GM19023 (cell line): ENCODE results near the gene PLEKHB2.
"Not testable (repeated sequence)": the region's sequence is repeated elsewhere in the genome, so short reads cannot be mapped to it uniquely, and the experiment has no call there.

ENCODE experiments used
- ATAC-seq: cut with Tn5 transposase; IDR thresholded peaks from one replicate; pipeline ENCODE4 v1.9.1; 2021; ENCODE audit warnings: mild to moderate bottlenecking, moderate library complexity; ENCODE audit not compliant: unreplicated experiment

PLEKHB2 gene

DNA sequence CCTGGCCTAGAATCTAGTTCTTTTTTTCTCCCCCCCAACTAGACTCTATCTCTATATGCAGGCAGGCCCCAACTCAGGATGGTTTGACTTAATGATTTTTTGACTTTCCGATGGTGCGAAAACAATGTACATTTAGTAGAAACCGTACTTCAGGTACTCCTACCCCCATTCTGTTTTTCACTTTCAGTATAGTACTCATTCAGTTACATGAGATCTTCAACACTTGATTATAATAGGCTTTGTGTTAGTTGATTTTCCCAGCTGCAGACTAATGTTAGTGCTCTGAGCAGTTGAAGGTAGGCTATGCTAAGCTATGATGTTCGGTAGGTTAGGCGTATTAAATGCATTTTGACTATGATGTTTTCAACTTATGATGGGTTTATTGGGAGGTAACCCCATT is 37.7 kb downstream of the PLEKHB2 start:
- ATAC-seq = no peak

DNA sequence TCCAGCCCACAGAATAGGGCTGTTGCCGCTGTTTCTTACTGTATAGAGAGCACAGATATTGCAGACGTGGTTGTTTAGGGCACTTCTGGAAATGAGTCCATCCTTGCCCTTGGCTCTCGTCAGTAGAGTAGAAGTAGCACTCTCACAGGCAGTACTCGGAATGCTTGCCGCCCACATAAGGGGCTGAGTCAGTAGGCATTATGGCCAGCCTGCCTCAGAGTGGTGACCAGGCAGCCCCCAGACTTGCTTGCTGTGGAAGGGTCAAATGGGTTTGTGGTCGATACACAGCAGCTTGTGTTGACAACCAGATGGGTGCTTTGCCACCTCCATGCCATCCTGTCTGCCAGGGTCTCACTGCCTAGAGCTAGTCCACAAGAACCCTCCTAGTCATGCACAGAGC is 38.7 kb downstream of the PLEKHB2 start:
- ATAC-seq = no peak

DNA sequence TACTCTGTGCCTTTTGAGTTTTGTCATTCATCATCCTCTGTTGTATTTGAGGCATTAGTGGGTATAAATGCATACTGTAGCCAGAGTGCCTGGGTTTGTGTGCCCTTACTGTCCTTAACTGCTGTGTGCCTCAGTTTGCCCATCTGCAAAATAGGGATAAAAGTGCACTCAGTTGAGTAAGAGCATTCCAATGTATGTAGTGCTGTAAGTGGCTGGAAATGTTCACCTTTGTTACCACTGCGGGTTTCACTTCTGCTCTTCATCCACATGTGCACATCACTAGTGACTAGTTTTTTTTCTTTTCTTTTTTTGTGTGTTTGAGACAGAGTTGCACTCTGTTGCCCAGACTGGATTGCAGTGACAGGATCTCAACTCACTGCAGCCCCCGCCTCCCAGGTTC is 39.9 kb downstream of the PLEKHB2 start:
- peak; percentile 68 for ATAC-seq

DNA sequence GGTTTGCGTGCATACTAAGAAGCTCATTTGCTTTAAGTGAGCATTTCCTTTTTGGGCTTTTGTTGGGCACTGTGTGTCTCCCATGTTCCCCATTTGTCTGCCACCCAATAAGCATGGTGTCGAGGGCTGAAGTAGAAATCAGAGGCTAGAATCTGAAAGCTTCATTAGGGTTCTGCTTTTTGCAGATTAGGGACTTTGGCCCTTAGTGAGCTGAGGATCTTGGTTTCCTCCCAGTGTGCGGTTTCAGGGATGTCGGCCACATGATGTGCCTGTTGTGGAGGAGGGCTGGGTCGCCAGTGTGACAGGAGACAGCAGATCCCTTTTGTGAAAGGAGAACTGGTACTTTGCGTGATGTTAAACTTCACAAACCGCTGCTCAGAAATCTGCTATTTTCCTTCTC is 41.1 kb downstream of the PLEKHB2 start:
- no peak for ATAC-seq

DNA sequence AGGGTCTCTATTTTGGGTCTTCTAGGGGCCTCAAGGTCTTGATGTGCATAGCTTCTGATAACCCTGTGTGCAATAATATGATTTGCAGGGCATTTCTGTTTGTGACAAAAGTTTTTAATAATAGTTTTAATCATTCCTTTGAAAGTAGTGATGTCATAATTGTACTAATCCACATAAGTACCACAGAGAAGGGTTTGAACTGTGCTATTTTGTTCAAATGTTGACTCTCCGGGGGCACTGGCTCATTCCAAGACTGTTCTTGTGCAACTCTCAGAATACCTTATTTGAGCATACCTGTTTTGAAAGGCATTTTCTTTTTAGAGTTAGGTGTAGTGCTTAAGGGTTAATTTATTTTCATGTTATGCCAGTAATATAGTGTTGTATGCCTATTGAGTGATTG is 41.6 kb downstream of the PLEKHB2 start:
- ATAC-seq = no peak

DNA sequence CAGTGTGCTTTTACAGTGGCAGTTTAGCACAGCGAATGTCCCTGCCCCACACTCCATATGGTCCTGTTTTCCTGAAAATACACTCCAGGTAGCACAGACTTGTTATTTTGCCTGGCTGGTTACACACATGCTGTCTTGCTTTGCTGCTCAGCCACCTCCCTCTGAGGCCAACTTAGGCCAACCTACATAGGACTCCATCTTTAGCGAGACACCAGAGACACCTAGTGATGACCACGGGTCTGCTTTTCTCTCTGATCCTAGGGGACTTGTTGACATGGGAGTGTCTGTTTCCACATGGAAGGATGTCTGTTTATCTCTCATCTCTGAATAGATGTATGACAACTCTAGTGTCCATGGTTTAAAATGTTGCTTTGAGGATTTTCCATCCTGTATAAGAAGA is 43.3 kb downstream of the PLEKHB2 start:
- no peak for ATAC-seq

DNA sequence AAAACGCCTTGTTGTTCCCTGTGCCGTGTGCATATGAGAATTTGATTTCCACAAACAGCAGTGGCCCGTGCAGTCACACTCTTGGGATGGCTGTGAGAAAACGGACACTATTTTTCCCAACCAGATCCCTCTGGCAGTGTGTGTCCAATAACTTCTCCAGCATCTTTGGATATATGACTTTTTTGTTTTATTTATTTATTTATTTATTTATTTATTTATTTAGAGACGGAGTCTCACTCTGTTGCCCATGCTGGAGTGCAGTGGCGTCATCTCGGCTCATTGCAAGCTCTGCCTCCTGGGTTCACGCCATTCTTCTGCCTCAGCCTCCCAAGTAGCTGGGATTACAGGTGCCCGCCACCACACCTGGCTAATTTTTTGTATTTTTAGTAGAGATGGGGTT is 45.0 kb downstream of the PLEKHB2 start:
- ATAC-seq = not testable (repeated sequence)

DNA sequence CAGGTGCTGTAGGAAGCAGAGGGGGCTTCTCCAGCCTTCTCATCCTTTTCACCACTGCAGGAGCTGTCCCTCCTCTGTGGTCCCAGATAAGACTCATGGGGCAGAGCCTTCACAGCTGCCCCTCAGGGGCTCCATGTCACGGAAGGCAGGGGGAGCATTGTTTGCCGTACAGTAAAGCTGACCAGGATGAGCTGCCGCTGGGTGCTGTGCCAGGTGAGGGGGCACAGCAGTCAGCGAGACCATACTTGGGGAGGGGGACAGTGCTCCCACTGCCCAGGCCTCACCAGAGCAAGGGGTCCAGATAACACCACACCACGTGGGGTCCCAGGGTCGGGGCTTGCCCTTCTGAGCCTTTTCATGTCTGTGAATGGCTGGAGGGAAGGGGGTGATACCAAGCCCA is 46.3 kb downstream of the PLEKHB2 start:
- no peak for ATAC-seq

DNA sequence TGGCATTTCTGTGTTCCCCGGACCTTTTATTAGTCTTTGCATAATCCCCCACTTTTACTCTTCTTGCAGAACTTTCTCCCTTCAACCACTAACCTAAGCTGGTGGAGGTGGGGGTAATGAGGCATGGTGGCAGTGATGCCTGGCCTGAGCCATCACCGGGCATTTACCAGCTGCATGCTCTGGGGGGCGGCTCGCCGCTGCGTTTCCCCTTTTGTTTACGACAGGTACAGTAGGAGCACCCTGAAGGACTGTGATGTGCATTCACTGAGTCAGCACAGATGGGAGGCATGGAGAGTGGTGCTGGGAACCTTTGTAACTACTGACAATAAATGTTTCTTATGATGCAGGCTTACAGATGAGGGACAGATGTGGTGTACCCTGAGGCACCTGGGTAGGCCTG is 46.9 kb downstream of the PLEKHB2 start:
- ATAC-seq = no peak

DNA sequence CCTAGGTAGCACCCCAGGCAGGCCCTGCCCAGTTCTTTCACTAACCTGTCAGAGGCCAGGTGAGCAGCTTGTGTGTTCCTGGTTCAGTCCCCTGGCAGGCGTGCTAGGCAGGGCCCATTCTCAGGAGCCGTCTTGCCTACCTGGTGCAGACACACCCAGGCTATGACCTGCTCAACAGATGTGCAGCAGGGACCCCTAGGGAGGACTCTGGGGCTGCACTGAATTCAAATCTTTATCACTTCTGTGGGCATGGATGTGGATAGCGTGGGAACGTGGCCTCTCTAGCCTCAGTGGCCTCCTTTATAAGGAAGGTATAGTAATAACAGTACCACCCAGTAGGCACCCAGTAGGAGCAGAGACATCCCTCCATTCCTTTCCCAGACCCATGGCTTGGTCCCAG is 48.4 kb downstream of the PLEKHB2 start:
- ATAC-seq = peak; percentile 1

DNA sequence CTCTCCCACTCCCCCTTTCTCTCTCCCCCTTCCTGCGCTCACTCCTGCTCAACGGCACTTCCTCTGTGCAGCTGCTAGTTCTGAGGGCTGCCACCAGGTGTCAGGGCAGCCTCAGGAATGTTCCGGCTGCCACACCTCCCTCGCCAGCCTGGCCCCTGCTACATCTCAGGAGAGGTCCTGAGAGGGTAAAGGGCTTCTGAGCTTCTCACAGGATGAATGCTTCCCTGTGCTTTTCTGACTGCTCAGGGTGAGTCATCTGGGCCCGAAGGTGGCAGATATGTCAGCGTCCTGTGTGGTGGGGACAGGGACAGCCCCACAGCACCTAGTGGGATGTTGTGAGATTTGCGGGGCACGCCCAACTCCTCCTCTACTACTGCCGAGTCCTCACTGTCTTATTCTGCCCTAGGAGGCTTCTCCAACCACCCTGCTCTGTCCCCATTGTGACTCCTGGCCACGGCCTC is 49.0 kb downstream of the PLEKHB2 start:
- peak; percentile 85 for ATAC-seq

DNA sequence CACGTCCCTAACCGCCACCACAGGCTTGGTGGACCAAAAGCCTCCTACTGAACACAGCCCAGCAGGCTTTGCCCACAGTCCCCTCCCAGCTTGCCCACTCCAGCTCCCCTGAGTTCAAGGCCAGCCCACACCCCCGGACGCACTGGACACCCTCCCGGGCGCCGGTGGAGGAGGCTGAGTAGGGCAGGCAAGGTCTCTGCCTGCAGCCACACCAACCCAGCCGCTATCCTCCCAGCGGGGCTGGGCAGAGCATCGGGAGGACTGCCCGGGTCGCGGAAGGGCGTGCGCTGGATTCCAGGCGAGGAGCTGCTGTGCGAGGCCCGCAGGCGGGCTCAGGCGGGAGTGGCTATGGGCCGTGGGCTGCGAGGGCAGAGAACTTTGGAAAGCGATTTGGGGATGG is 49.5 kb downstream of the PLEKHB2 start:
- no peak for ATAC-seq

DNA sequence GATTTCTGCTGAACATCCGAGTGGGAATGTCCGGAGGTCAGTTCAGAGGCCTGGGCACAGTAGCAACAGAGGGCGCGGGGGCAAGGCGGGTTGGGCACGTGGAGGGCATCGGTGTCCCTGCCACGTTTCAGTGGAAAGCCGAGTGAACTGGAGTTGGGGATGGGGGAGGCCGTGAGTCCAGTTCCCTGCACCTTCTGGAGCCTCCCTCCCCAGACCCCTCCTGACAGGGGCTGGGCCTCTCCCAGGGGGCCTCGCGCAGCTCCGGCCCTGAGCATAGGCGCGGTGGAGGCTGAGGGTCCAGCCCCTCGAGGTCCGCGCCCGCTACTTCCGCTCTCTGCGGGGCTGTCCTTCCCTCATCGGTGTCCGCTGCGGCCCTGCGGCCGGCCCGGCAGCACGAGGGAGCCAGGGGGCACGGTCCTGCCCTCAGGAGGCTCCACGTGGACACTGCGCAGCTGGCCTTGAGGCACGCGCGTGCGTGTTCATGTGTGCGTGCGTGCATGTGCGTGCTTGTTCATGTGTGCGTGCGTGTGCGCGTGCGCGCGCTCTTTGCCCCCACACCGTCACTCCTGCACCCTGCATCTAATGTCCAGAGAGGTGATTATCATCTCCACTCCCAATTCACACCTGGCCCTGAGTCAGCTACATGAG is 50.2 kb downstream of the PLEKHB2 start:
- ATAC-seq = no peak

DNA sequence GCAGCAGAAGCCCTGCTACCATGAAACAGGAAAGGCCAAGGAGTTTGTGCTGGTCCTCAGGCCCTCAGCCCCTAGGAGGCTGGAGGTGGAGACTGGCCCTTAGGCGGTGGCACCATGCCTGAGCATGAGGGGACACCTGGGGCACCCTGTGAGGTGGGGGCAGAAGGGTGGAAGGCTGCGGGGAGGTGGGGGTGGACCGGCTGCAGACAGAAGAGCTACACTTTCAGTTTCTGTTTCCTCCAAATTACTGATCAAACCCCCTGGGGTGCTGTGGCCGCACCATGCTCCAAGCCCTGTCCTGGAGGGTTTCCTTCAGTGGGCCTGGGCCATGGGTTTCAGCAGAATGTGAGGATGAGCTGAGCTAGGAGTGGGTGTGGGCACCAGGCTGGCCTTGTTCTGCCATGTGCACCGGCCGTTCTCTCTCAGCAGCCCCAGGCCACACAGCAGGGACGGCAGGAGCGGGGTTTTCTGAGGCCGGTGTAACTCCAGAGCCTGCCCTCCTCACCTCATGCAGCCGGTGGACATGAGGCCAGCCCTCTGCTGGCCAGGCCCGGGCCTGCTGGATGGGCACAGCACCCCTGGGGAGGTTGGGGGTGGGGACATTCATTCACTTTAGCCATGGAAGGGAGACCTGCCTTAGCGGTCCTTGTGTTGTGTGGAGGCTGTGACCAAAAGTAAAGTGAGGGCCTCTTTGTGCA is 51.5 kb downstream of the PLEKHB2 start:
- ATAC-seq = no peak

DNA sequence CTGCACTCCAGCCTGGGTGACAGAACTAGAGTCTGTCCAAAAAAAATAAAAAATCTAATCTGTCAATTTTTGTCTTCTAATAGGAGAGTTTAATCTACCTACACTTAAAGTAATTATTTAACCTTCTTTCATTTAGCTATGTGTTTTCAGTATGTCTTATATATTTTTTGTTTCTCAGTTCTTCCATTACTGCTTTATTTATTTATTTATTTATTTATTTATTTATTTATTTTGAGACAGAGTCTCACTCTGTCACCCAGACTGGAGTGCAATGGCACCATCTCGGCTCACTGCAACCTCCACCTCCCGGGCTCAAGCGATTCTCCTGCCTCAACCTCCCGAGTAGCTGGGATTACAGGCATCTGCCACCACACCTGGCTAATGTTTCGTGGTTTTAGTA is 60.4 kb downstream of the PLEKHB2 start:
- not testable (repeated sequence) for ATAC-seq

DNA sequence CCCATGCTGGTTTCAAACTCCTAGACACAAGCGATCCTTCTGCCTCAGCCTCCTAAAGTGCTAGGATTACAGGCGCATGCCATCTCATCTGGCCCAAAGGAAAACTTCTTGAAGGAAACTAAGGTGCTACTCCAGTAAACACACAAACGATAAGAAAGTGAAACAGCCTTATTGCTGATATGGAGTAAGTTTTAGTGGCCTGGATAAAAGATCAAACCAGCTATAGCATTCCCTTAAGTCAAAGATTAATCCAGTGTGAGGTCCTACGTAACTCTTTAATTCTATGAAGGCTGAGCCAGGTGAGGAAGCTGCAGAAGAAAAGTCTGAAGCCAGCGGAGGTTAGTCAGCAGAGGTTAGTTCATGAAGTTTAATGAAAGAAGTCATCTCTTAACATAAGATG is 63.4 kb downstream of the PLEKHB2 start:
- no peak for ATAC-seq

DNA sequence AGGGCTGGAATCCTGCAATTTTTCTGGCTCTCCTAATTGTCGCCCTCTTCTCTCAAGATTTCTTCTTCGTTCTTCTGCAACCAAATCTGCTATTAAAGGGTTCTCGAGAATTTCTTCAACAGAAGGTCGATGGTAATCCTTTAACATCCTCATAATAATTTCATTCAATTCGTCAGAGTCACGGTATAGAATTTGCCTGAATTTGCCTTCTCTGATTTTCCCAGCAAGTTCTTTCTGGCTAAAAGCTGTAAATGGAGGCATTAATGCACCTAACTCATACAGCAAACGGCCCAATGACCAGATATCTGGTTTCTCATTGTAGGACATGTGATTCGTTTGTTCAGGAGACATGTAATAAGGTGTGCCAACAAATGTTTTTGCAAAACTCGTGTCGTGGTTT is 72.9 kb downstream of the PLEKHB2 start:
- not testable (repeated sequence) for ATAC-seq

DNA sequence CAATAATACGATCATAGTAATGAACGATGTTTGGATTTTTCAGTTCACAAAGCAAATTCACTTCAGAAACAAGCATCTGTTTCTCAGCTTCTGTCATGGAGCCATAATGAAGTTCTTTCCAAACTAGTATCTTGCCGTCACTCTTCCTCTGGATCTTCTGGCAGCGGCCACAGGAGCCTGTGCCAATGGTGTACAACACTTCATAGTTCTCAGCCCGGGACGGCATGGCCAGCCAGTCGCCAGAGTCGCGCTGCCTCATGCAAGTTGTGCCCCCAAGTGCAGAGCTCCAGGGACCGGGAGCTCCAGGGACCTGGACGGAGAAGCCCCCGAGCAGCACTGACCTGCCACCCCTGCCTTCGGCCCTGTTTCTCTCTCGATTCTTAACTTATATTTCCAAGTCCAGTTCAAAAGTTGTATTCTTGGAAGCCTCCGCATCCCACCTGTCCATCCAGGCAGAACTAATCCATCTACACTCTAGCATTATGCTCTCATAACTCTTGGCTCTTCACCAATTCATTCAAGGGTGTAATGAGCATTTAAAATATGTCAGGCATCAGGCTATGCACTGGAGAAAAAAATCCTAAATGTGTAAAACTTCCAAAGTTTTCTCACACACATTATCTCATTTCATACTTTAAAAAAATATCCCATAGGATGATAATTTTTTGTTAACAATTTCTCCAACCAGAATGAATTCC is 73.7 kb downstream of the PLEKHB2 start:
- ATAC-seq = not testable (repeated sequence)

DNA sequence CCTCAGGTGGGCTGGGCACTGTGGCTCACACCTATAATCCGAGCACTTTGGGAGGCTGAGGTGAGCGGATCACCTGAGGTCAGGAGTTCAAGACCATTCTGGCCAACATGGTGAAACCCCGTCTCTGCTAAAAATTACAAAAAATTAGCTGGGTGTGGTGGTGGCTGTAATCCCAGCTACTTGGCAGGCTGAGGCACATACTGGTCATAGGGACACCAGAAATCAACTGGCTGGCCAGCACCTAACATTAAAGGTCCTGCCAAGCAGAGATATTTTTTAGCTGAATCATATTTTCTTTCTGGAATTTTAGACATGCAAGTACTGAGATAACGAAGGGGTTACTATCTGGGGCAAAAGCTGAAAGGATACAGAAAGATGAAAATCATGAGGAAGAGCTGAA is 76.3 kb downstream of the PLEKHB2 start:
- ATAC-seq = not testable (repeated sequence)

DNA sequence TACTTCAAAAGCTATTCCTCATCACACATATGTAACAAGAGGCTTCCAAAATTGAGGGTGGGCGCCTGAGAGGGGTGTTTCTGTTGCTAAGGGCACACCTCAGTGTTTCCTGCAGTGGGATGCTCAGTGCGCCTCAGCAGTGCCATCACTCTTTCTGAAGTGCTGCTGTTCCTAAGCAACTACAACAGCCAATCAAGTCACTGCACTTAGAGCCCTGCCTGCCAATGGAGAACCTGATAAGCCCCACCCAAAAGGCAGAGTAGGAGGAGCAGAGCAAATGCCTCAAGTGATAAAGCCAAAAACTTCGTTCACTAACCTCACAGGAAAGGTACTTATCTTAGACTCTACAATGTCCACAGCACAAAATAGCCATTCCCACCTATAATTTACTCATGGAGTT is 88.3 kb downstream of the PLEKHB2 start:
- ATAC-seq = not testable (repeated sequence)

DNA sequence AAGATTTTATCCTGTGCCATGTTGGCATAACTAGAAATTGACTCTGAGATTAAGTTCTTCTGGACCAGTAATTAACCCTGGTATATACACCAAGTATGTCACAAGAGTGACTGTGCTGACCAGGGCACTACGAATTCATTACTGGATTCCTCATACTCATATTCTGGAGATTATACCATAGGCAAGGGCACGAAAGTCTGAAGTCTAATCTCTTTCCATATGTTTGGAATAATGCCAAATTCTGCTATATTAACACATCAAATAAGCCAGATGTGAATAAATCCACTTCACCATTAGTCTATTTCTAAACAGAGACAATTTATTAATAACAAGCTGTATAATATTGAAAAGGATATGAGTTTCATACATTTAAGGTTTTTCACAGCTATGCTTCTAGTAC is 91.0 kb downstream of the PLEKHB2 start:
- not testable (repeated sequence) for ATAC-seq
